IPS-NIHi7 (cell line): ENCODE measurements around the gene FCN2.
"Not testable (repeated sequence)": the region's sequence is repeated elsewhere in the genome, so short reads cannot be mapped to it uniquely, and the experiment has no call there.

Source experiments
- DNase-seq: peaks from one replicate; pipeline ENCODE4 v3.0.0; 2012; ENCODE audit warnings: mixed read lengths; ENCODE audit errors: extremely low spot score

FCN2 gene

DNA sequence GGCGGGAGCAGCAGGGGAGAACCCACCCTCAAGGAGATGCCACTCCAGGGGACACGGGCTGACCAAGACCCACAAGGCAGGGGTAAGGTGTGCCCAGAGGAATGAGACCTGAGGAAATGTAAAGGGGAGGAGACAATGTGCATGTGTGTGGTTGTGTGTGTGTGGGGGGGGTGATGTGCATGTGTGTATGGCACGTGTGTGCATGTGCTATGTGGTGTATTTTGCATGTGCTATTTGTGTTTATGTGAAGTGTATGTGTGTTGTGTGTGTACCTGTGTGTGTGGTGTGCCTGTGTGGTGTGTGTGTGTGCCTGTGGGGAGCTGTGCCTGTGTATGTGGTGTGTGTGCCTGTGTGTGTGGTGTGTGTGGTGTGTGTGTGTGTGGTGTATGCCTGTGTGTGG is 33.5 kb upstream of the FCN2 start:
- no peak for DNase-seq

- no peak for DNase-seq
These were observed 32.7 kb upstream of the FCN2 start for GRCh38 chr9:134847752-134848432.

DNA sequence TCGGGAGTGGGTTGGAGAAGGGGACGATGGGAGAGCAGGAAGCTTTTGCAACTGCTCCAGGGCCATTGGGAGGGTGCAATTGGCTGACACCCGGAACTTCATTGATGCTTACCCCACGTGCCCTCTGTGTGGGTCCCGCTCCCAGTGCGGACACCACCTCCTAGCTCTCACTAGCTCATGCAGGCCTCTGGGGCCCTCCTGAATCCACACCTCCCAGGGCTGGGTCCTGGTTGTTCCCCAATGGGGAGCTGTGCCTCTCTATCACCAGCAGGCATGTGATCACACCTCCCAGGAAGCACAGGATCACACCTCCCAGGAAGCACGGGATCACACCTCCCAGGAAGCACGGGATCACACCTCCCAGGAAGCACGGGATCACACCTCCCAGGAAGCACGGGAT is 32.1 kb upstream of the FCN2 start:
- DNase-seq, result no peak

- no peak for DNase-seq
These were observed 30.0 kb upstream of the FCN2 start for GRCh38 chr9:134850611-134851010.

GRCh38 chr9:134851020-134851419 is 29.6 kb upstream of the FCN2 start:
- DNase-seq, result no peak

DNA sequence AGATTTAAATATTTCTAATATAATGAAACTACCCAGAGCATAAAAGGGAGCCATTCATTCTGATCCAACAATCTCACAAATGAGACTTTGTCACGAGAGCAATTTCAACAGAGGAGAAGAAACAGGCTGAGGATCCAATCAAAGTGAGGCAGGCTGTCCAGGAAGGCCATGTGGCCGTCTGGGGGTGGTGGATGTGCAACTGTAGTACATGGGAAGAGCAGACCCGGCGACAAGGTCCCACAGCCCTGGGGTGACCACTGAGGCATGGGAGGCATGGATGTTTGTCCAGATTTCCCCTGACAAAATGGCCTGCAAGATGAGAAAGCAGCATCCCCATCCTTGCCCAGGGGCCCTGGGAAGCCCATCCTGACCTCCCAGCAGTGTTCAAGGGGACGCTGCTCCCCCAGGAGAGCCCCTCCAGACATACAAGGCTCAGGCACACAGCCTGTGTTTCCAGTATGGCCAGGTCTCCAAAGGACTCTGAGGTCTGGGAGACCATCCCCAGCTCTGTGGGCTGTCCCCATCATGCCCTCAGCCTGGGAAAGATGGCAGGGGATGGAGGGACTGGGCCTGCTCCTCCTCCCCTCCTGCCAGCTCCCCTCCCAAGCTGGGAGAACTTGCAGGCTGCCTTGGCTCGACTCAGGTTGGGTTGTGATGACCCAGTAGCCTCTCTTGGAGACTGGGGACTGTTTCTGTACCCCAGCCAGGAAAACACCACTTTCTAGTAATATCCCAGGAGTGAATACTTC is 27.5 kb upstream of the FCN2 start:
- no peak for DNase-seq

- no peak for DNase-seq
These were observed 26.7 kb upstream of the FCN2 start for GRCh38 chr9:134853893-134854292.

- DNase-seq, result no peak
These were observed 26.0 kb upstream of the FCN2 start for GRCh38 chr9:134854541-134854981.

DNA sequence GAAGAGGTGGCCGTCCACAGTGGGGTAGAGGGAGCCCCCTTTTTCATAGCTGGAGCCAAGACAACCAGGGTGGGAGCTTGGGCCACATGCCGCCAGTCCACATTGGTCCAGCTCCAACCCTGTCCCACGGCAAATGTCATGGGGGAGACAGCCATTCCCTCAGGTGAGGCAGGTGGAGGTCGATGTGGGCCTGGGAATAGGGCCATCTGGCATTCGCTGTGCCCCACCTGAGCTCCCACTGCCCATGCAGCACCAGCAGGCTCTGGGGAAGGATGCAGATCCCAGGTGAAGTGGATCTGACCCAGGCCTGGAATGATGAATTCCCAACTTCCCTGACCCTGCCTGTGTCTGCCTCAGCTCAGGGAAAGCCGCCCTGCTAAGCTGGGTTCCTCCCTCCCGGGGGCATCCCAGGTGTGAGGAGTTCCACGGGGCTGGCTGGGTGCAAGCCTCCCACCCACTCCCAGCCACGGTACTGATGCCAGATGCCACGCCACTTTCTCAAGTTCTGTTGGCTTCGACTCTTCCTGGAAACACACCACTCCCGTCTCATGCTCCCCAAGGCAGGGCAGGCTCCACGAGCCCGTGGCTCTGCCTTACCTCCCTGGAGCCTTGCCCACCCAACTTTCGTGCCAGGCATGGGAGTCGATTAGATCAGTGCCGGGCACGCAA is 25.2 kb upstream of the FCN2 start:
- DNase-seq, result no peak

DNA sequence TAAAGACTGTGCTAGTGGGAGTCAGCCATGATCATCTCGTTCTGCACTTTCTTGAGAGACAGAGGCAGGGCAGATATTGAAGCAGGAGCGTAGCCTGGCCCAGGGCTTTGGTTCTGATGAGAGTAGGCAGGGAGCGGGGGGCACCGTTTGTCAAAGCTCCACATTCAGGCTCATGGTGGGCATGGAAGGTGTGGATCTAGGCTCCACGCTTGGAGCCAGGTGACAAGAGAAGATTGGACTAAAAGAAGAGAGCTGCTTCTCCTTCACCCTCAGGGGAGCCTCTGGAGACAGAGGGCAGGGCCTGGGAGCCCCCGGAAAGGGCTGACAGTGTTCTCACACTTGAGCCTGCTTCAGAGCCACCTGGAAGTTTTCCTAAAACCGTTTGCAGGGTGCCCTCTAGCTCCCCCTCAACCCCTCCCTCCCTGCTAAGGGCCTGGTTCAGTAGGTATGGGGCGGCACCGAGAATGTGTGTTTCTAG is 24.7 kb upstream of the FCN2 start:
- DNase-seq, result no peak

DNA sequence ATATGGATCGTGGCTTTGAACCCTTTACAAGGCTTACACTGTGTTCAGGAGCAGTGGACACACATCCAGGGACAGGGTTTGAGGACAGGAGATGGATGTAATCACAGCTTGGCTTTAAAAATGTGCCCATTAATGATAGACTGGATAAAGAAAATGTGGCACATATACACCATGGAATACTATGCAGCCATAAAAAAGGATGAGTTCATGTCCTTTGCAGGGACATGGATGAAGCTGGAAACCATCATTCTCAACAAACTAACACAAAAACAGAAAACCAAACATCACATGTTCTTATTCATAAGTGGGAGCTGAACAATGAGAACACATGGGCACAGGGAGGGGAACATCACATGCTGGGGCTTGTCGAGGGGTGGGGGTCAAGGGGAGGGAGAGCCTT is 23.2 kb upstream of the FCN2 start:
- not testable (repeated sequence) for DNase-seq

DNA sequence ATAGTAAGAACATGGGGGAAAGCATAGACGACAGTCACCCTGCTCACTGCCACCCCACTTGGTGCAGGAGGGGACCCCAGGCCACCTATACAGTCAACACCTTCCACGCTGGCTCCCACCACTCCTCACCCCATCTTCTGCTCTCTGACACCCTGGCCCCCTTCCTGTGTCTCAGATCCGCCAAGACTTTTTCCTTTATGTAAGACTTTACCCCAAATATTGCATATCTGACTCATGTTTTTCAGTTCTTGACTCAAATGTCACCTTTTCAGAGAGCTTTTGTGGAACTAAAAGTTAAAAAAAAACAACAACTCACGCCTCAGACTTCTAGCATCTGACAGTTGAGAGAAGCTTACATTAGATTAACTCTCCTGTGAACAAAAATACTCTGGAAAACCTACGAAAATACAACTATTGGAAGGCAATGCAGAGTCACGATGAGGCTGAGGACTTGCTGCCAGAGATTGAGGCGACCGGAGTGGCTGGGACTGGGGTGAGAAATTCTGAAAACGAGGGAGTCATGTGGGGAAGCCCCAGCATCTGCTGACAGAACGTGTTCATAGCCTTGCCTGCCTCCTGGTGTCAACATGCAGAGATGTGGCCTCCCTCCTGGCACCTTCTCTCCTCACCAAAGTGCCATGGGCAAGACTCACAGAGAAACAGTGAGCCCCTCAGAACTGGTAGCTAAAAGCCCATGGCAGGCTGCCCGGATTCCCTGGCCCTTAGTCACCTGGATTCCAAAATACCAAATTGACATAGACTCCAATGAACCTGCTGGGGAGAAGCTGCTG is 22.4 kb upstream of the FCN2 start:
- DNase-seq, result no peak

GRCh38 chr9:134860510-134860909 is 20.1 kb upstream of the FCN2 start:
- DNase-seq, result no peak

GRCh38 chr9:134861595-134862334 is 18.8 kb upstream of the FCN2 start:
- DNase-seq, result no peak

- DNase-seq, result no peak
These were observed 17.2 kb upstream of the FCN2 start for GRCh38 chr9:134863306-134863902.

GRCh38 chr9:134863941-134864820 is 16.4 kb upstream of the FCN2 start:
- DNase-seq, result no peak

- DNase-seq, result no peak
These were observed 15.8 kb upstream of the FCN2 start for GRCh38 chr9:134864821-134865190.

GRCh38 chr9:134867917-134868750 is 12.5 kb upstream of the FCN2 start:
- no peak for DNase-seq
